GM21390 (cell line): Measurements from ENCODE around the gene CADM2.
"Not testable (repeated sequence)": the region's sequence is repeated elsewhere in the genome, so short reads cannot be mapped to it uniquely, and the experiment has no call there.

Experiments
- ATAC-seq: cut with Tn5 transposase; IDR thresholded peaks from one replicate; pipeline ENCODE4 v1.9.1; 2021; ENCODE audit not compliant: unreplicated experiment

Gene CADM2

DNA sequence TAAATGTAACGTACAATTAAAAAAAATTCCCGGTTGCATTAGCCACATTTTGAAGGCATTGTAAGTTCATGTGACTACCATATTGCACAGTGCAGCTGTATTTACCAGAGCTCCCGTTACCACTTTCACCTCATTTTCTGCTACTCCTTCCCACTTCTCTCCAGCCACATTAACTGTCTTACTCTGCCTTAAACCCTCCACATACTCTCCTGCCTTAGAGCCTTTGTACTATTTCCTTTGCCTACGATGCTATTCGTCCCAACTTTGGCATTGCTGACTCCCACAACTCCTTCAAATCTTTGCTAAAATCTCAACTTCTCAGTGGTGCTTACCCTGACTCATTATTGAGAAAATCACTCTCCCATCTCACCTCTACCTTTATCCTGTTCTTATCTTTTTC is 115.2 kb downstream of the CADM2 start:
- ATAC-seq: no peak

DNA sequence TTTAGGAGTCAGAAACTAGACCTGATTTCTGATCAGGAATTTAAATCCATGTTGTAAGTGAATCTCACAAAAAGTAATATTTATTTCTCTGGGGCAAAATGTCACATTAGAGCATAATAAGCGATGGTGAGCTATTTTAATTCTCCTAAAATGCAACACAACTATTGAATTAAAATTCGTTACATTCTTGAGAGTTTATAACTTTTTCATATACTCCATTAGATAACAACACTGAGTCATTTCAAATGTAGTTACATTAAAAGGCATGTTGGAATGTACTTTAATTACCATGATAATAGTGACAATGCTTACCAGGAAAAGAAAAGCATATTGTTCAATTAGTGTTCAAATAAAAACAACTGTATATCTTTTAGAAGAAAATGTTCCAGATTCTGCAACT is 116.9 kb downstream of the CADM2 start:
- ATAC-seq: no peak

DNA sequence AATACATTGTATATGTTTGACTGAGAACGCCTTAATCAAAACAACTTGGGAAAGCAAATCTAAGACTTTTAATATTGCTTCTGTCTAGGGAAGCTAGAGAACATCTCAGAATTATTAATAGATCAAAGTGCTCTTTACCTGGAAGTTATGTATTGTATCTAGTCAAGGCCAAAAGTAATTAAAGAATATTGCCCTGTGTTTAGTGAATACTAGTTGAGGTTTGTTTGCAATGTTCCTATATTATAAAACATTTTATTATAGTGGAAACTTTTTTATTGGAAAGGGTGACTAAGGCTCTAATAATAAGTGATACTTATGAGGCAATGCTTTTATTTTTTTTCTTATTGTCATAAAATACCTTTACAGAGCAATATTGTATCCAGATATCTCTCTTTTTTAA is 118.2 kb downstream of the CADM2 start:
- no peak for ATAC-seq

DNA sequence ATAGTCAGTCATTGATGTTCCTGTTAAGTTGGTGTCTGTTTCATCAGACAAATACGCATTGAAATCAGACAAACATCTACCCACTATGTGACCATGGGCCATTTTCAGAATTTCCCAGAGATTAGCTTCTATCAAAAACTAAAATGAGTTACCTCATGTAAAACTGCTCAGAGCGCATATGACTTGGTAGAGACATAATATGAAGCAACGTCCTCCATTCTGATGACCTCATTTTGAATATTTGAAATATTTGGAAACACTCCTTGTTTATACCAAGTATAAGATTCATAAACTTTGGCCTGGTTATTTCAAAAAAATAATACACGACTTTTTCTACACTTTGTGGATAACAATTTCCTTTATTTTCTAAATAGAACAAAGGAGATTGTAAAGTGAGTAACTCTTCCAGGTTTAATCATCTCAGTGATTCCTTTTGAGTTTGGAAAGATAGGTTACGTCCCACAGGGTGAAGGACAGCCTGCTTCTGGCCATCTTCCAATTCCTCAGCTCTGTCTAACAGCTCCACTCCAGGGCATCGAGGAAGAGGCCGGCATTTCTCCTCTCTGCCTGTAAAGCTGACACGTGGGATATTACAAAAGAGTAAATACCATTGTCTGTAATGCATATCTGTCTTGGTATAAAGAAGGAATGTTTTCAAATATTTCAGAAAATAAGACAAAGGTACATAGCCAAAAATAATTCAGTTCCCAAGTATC is 122.6 kb downstream of the CADM2 start:
- ATAC-seq: no peak

DNA sequence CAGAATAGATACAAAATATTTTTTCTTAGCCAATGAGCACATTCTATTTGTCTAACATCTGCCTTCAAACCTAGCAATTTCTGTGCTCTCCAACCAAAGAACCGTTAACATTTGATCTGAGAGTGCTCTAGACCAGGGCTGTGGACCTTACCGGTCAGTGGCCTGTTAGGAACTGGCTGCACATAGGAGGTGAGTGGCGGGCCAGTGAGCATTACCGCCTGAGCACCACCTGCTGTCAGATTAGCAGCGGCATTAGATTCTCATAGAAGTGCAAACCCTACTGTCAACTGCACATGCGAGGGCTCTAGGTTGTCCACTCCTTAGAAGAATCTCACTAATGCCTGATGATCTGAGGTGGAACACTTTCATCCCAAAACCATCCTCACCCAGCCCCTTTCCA is 131.7 kb downstream of the CADM2 start:
- no peak for ATAC-seq

DNA sequence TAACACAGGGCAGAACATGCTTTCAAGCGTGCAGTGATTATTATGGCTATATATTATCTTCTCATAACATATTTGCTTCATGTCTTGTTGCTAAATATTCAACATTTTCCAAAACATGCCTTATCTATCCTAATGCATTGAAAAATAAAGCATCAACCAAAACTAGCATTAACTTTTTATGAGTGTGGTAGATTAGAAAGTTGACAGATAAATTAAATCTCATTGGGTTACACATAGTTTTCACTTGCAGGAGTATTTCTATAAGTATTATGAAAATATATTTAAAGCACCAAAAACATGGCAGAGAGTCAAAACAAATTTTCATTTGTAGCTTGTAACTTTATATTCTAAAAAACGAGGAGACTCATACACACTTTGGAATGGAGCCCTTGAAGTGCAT is 141.5 kb downstream of the CADM2 start:
- ATAC-seq: no peak

DNA sequence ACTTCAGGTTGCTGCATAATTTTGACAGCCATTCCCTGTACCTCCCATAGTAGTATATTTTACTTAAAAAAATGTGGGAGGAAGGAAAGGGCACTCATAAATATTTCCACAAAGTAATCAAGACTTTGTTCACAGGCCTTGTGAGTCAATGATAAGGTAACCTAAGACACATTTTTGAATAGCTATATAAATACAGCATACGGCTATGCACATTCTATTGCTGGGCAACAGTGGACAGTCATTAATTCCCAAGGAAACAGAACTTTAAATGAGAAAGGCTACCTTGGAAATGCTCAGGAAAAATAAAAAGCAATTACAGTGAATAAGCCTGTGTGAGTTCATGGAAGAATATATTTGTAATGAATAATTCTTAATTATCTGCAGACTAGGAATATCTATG is 144.0 kb downstream of the CADM2 start:
- no peak for ATAC-seq

DNA sequence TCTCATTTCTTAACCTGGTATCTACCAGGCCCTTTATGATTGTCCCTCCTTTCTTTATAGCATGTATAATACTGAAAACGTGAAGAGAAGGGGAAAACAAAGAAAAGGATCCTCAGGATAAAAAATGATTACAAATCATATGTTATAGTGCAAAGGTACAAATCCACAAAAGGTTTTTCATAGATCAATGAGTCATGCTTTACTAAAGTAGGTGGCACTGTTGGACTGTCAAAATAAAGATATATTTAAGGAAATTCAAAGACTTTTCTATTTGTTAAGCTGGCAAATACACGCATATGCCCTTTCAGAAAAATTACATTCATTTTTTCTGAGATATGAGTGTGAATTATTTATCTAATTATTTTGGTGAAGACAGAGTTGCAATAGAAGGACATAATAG is 151.6 kb downstream of the CADM2 start:
- no peak for ATAC-seq

DNA sequence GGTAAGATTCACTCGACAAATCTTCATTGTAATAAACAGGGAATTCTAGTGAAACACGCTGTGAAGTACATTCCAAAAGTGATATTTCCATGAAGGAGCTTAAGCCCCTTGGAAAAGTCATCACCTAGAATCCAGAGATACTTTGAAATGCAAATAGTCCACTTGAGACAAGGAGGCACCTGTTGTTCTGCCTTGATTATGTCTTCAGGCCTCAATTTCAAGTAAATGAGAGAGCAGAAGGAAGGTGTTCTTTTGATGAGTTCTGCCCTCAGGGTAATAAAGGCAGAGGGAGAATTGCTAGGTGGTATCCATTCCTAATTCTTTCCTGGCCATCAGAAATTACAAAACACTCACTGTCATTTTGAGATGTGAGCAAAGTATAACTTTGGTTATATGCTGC is 162.1 kb downstream of the CADM2 start:
- no peak for ATAC-seq

DNA sequence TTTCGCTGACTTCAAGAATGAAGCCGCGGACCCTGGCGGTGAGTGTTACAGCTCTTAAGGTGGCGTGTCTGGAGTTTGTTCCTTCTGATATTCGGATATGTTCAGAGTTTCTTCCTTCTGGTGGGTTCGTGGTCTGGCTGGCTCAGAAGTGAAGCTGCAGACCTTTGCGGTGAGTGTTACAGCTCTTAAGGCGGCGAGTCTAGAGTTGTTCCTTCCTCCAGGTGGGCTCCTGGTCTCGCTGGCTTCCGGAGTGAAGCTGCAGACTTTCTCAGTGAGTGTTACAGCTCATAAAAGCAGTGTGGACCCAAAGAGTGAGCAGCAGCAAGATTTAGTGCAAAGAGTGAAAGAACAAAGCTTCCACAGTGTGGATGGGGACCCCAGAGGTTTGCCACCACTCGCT is 174.1 kb downstream of the CADM2 start:
- not testable (repeated sequence) for ATAC-seq

DNA sequence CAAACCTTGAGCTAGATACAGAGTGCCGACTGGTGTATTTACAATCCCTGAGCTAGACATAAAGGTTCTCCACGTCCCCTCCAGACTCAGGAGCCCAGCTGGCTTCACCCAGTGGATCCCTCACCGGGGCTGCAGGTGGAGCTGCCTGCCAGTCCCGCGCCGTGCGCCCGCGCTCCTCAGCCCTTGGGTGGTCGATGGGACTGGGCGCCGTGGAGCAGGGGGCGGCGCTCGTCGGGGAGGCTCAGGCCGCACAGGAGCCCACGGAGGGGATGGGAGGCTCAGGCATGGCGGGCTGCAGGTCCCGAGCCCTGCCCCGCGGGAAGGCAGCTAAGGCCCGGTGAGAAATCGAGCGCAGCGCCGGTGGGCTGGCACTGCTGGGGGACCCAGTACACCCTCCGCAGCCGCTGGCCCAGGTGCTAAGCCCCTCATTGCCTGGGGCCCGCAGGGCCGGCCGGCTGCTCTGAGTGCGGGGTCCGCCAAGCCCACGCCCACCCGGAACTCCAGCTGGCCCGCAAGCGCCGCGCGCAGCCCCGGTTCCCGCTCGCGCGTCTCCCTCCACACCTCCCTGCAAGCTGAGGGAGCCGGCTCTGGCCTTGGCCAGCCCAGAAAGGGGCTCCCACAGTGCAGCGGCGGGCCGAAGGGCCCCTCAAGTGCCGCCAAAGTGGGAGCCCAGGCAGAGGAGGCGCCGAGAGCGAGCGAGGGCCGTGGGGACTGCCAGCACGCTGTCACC is 175.1 kb downstream of the CADM2 start:
- not testable (repeated sequence) for ATAC-seq

DNA sequence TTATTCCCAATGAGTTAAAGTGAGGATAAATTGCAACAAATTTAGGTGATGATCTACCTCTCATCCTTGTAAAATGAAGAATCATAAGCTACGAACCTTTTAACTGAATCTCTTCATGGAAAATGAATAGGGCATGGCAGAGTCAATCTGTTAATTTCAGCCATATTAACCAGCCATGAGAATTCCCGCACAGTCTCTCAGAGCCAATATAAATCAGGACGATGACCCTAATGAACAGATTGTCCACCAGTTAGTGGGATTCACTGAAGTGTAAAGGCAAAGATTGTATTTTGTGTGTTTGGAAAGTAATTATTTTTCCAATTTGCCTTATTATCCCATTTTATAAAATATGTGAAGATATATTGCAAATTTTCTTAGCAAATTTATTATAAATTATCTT is 183.8 kb downstream of the CADM2 start:
- ATAC-seq: no peak

DNA sequence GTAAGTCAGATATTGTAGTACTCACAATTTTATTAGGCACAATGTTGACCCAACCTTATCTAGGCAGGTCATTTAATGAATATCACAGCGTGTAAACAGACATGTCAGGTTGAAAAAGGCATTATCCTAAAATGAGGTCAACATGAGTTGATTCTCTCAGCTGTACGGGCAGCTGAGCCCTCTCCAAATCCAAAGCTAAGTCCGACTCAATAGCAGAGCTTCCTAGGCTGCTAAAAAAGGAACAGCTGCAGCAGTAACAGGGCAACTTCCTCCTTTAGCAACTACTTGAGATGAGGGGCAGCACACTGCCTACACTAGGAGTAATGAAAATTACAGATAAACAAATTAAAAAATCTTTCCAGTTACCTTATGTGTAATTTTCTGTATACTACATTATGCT is 189.2 kb downstream of the CADM2 start:
- no peak for ATAC-seq

DNA sequence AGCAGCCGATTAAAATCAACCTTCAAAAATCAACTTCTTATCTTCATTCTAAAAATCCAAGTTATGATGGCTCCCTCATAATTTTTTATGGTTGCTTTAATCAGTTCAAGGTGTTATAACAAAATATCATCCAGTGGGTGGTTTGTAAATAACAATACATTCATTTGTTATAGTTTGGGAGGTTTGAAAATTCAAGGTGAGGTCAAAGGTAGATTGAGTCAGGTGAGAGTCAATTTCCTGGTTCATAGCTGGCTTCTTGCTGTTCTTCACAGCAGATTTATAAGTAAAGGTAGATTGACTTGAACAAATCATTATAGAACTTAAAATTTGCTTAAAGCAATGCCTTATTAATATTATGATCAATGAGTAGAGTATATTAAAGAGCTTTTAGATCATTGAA is 192.8 kb downstream of the CADM2 start:
- no peak for ATAC-seq

DNA sequence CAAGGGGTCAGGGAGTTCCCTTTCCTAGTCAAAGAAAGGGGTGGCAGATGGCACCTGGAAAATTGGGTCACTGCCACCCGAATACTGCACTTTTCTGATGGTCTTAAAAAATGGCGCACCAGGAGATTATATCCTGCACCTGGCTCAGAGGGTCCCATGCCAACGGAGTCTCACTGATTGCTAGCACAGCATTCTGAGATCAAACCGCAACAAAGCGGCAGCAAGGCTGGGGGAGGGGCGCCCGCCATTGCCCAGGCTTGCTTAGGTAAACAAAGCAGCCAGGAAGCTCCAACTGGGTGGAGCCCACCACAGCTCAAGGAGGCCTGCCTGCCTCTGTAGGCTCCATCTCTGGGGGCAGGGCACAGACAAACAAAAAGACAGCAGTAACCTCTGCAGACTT is 194.5 kb downstream of the CADM2 start:
- ATAC-seq: not testable (repeated sequence)

DNA sequence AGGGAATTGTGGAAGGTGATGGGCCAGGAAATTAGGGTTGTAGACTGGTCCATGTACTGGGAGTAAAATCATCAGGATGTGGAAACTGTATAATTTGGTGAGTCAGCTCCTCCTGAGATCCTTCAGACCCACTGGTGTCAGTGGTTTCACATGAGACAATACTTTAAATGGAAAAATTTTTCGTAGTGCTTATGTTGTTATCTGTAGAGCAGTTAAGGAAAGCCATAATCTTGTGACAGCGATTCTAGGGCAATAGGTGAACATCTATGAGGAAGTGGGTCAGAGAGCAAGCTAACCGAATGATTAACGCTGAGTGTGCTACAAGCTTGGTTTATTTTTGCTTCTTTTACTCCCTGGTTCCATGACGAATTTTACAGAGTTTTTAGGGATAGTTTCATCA is 200.6 kb downstream of the CADM2 start:
- ATAC-seq: no peak

DNA sequence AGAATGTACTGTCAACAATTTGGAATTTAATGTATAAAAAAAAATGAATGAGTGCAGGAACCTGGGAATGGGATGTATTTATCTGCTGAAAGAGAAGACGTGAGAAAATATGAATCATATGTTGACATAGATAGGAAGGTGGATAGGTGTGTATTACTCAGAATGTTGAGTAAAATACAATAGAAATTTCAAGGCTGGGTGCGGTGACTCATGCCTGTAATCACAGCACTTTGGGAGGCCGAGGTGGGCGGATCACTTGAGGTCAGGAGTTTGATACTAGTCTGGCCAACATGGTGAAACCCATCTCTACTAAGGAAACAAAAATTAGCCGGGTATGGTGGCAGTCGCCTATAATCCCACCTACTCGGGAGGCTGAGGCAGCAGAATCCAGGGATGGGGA is 202.8 kb downstream of the CADM2 start:
- no peak for ATAC-seq

DNA sequence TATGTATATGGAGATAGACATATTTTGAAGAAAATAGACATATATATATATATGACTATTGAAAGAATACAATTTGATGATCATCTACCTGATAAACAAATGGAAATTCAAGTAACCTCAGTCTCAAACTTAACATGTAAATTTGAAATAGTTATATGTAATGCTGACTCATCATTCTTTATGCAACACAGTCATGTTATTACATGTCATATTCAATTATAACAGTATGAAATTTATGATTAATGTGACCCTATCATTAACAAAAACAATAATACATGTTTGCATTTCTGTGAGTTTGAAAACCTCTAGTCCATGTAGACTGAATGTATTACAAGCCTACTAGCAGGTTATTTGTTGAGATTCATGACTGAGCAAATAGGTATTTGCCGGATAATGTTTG is 204.1 kb downstream of the CADM2 start:
- no peak for ATAC-seq

DNA sequence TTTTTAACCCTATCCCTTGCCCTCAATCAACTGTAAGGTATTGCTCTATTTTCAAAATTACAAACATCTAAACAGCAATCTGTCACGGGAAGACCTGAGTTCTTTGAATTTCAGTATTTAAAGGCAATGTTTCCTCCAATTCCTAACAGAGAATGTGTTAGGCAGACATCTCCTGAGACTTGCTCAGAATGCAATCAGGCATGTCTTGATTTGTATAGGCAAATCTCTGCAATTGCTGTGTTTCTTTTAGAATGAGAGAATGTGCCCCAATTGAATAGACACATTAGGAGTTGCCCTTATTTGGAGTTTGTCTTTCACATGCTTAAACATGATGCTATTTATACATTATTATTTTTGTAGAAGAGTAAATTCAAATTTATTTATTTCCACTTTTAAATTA is 205.6 kb downstream of the CADM2 start:
- no peak for ATAC-seq

DNA sequence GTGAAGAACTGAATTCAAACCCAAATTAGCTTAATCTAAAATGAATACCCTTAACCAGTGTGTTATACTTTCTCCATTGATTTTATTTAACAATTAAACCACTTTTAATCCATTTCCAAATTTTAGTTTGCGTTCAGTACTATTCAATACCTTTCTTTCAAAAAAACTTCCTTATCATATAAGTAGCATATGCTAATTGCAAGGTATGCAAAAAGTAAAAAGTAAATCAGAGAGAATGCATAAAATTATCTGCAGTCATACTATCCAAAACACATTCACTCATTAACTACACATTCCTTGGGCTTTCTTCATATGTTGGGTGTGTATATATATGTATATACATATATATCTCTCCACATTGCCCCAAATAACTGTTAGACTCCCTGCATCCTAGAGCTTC is 208.8 kb downstream of the CADM2 start:
- no peak for ATAC-seq

DNA sequence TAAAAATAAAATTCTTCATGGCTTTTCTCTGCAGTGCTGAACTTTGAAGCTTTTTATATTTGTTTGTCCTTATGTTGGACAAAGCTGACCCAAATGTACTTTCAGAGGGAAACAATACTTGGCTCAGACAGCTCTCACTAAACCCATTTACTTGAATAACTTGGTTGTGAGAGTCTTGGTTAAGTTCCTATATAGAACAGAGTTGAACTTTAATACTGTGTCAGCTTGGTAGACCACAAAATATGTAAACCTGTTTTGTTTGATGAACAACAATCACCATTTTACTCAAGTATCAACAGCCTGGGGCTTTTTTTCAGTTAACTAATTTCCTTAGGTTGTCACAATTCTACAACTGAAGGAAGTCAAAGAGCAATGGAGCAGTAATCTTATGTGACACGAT is 211.9 kb downstream of the CADM2 start:
- no peak for ATAC-seq

DNA sequence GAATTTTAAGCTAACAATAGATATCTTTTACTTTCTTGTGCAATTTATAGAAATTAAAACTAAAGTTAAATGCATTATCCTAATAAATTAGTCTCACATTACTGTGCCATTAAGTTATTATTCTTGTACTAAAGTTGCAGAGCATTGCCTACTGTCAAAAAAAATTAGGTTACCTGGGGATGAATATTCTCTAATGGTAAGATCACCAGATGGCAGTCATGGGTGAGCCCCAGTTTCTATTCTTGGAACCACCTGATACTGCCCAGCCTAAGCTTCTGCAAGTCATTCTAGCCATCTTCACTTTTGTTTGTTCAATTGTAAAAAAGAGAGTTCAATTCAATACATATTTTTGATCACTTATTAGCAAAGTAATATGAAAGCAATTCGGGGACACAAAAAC is 213.2 kb downstream of the CADM2 start:
- ATAC-seq: no peak

DNA sequence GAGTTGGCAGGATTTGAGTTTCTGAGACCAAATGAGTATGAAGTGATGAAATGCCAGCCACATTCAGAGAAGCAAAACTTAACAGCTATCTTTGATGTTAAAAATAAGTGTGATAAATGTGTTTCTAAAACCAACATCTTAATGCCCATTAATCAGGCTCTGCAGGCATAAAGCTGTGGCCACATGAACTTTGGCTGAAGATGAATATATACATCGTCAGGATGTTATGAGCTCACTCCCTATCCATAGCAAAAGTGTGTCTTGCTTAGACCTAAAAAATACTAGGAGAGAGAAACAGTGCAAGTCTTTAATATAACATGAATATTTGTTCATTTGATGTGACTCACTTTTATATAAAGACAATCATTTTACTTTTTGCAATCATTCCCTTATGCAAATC is 218.0 kb downstream of the CADM2 start:
- ATAC-seq: no peak
